ENCODE results near the gene SRGN.

GRCh38 chr10:69142983-69143382, 55.1 kb downstream of the SRGN start:
- no peak for TF ChIP-seq GATA3 (IDR thresholded peaks at IDR 0.05; ENCODE audit: low read depth, low read length)
- no peak for TF ChIP-seq GATA2 (IDR thresholded peaks at IDR 0.05; ENCODE audit: low read depth, low read length)
